PC-9 (cell line): ENCODE results near the gene MRPS9. TPM values are rescaled to one million over a fixed set of nuclear protein-coding genes. Genes with fewer than 3 reads are reported as not detected.

ENCODE experiments used
- BruUV-seq: library from RNA; stranded (reverse); fragments of 400-500 nt; replicated peaks from 2 replicates; lab custom pipeline; 2021; lab: Mats Ljungman, UMichigan
- CTCF ChIA-PET: fragments of 300-600 bp; sonication (Branson Sonifier 250); formaldehyde crosslinking; loops from one replicate; lab custom pipeline; 2022; ENCODE audit warnings: antibody characterized with exemption; lab: Charles Lee
- POLR2A ChIA-PET: fragments of 300-600 bp; sonication (Branson Sonifier 250); formaldehyde crosslinking; loops from one replicate; lab custom pipeline; 2022; ENCODE audit warnings: antibody characterized with exemption; ENCODE audit not compliant: unreplicated experiment; lab: Charles Lee
- DNase-seq, 2 experiments: peaks; one replicate each; pipeline versions ENCODE4 v3.0.0 to v3.0.0-alpha.2; 2015 to 2022; ENCODE audit warnings: mixed read lengths in 1 of 2
- H2AFZ ChIP-seq: fragments of 200-600 bp; sonication (generic); 2 replicates; pipeline ENCODE4 v1.8.1; 2017; ENCODE audit warnings: antibody characterized with exemption
- H3F3A ChIP-seq: fragments of 200-600 bp; sonication (generic); 2 replicates; pipeline ENCODE4 v1.8.1; 2017; ENCODE audit warnings: antibody characterized with exemption, mild to moderate bottlenecking, low read depth; ENCODE audit not compliant: insufficient read depth
- H3K27ac ChIP-seq: fragments of 200-600 bp; sonication (generic); 2 replicates; pipeline ENCODE4 v1.6.1; 2016; ENCODE audit warnings: mixed run types
- H3K27me3 ChIP-seq: fragments of 200-600 bp; sonication (generic); 2 replicates; pipeline ENCODE4 v1.6.1; 2016; ENCODE audit warnings: low read depth, mixed run types; ENCODE audit not compliant: insufficient read depth
- H3K36me3 ChIP-seq: fragments of 200-600 bp; sonication (generic); 2 replicates; pipeline ENCODE4 v1.6.1; 2016; ENCODE audit warnings: low read depth, mixed run types
- H3K4me1 ChIP-seq: fragments of 200-600 bp; sonication (generic); replicated peaks from 2 replicates; pipeline ENCODE4 v1.6.1; 2016; ENCODE audit warnings: mixed run types; ENCODE audit not compliant: insufficient read depth
- H3K4me2 ChIP-seq: fragments of 200-600 bp; sonication (generic); 2 replicates; pipeline ENCODE4 v1.6.1; 2017; ENCODE audit warnings: mixed run types
- H3K4me3 ChIP-seq: fragments of 200-600 bp; sonication (generic); 2 replicates; pipeline ENCODE4 v1.6.1; 2016; ENCODE audit warnings: mixed run types
- H3K79me2 ChIP-seq: fragments of 200-600 bp; sonication (generic); 2 replicates; pipeline ENCODE4 v1.6.1; 2017; ENCODE audit warnings: low read depth, mixed run types
- H3K9me2 ChIP-seq: fragments of 200-600 bp; sonication (generic); 2 replicates; pipeline ENCODE4 v1.8.1; 2017; ENCODE audit warnings: mild to moderate bottlenecking; ENCODE audit not compliant: insufficient read depth
- H3K9me3 ChIP-seq: fragments of 200-600 bp; sonication (generic); 2 replicates; pipeline ENCODE4 v1.8.1; 2016; ENCODE audit warnings: low read depth; ENCODE audit not compliant: insufficient read depth
- H4K20me1 ChIP-seq: fragments of 200-600 bp; sonication (generic); 2 replicates; pipeline ENCODE4 v1.8.1; 2017; ENCODE audit not compliant: insufficient read depth
- EZH2 ChIP-seq: fragments of 200-600 bp; sonication (generic); IDR thresholded peaks from 2 replicates; pipeline ENCODE4 v1.8.0; 2017; ENCODE audit warnings: antibody characterized with exemption, low read depth
- intact Hi-C: fragments of 100-400 bp; cut with micrococcal nuclease; formaldehyde crosslinking; loops from one replicate; pipeline ENCODE4 v1.10.0; 2022; ENCODE audit not compliant: unreplicated experiment
- total RNA-seq: library from RNA; stranded (reverse); gene quantifications from 2 replicates; pipeline ENCODE4 v1.2.3, GENCODE V29; 2021
- TF ChIP-seq, protein P1 (sequence below): fragments of 200-600 bp; sonication (generic); conservative IDR thresholded peaks from 2 replicates; pipeline ENCODE4 v1.6.1; 2017; ENCODE audit warnings: mixed run types, antibody characterized with exemption, mild to moderate bottlenecking, moderate library complexity

Gene MRPS9
- total RNA-seq, 1 experiment from 2014 or later, result 27.0 TPM

DNA sequence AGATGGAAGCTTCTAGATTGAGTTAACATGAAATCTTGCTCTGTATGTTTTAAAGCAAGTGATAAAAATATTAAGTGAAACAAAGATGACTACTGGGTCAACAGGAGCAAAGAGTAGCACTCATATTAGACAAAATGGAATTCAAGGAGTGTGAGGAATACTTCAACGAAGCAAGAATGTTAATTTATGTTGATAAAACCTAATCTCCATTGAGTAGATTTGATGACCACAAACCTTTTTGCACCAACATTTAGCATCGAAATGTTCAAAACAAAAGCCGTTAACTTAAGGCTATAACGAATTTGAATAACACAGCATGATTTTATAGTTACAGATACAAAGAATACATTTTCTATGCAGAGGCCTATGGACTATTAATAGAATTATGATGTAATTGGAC, 35.7 kb downstream of the MRPS9 start:
- DNase-seq, result no peak
- no peak overlapping the region for H3K4me2 ChIP-seq
- CTCF ChIA-PET, result no interaction called here
- H3K4me3 ChIP-seq, result no peak overlapping the region
- TF ChIP-seq EZH2, result no peak
- TF ChIP-seq, protein P1, sequence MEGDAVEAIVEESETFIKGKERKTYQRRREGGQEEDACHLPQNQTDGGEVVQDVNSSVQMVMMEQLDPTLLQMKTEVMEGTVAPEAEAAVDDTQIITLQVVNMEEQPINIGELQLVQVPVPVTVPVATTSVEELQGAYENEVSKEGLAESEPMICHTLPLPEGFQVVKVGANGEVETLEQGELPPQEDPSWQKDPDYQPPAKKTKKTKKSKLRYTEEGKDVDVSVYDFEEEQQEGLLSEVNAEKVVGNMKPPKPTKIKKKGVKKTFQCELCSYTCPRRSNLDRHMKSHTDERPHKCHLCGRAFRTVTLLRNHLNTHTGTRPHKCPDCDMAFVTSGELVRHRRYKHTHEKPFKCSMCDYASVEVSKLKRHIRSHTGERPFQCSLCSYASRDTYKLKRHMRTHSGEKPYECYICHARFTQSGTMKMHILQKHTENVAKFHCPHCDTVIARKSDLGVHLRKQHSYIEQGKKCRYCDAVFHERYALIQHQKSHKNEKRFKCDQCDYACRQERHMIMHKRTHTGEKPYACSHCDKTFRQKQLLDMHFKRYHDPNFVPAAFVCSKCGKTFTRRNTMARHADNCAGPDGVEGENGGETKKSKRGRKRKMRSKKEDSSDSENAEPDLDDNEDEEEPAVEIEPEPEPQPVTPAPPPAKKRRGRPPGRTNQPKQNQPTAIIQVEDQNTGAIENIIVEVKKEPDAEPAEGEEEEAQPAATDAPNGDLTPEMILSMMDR, result no peak
- H3K36me3 ChIP-seq, result no peaks in the 10 kb centered on the region
- H3K27ac ChIP-seq, result no peak overlapping the region
- no peaks in the 10 kb centered on the region; the same call in 1 of the 2 replicates for H3K79me2 ChIP-seq
- H2AFZ ChIP-seq, result no peak overlapping the region
- no peaks in the 10 kb centered on the region for H3K27me3 ChIP-seq
- no TSS peak for BruUV-seq
- H3K9me3 ChIP-seq, result no peaks in the 10 kb centered on the region
- POLR2A ChIA-PET, result no interaction called here
- no peaks in the 10 kb centered on the region for H3K4me1 ChIP-seq
- no peaks in the 10 kb centered on the region for H3F3A ChIP-seq
- intact Hi-C loops, result no loop called here
- no peaks in the 10 kb centered on the region for H3K9me2 ChIP-seq
- H4K20me1 ChIP-seq, result peaks cover 5% of the 10 kb centered on the region; the same call in 1 of the 2 replicates

DNA sequence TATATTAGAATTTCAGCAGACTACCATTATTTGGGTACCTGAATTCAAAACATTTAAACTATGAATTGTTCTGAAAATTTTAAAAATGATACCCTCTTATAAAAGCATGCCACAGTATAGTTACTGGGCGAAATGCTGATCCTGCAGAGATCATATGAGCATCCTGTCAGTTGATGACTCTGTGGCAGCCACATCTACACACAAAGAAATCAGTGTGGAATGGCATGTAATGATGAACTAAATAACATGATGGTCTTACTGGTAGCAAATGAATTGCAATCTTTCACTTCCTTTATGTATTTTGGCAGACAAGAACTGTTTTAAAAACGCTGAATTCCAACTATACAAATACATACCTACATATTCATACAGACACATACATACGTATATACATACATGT, 38.3 kb downstream of the MRPS9 start:
- no peak overlapping the region for H2AFZ ChIP-seq
- no peaks in the 10 kb centered on the region for H3F3A ChIP-seq
- DNase-seq, result no peak
- H3K4me1 ChIP-seq, result no peaks in the 10 kb centered on the region
- no TSS peak for BruUV-seq
- intact Hi-C loops, result no loop called here
- H3K27ac ChIP-seq, result no peak overlapping the region
- H3K4me3 ChIP-seq, result no peak overlapping the region
- H3K9me2 ChIP-seq, result no peaks in the 10 kb centered on the region
- TF ChIP-seq EZH2, result no peak
- TF ChIP-seq, protein P1, result no peak
- H3K79me2 ChIP-seq, result no peaks in the 10 kb centered on the region
- no peaks in the 10 kb centered on the region for H3K36me3 ChIP-seq
- no peaks in the 10 kb centered on the region for H3K27me3 ChIP-seq
- no peaks in the 10 kb centered on the region for H3K9me3 ChIP-seq
- H3K4me2 ChIP-seq, result no peak overlapping the region
- POLR2A ChIA-PET, result no interaction called here
- H4K20me1 ChIP-seq, result peaks cover 5% of the 10 kb centered on the region; the same call in 1 of the 2 replicates
- CTCF ChIA-PET, result no interaction called here

DNA sequence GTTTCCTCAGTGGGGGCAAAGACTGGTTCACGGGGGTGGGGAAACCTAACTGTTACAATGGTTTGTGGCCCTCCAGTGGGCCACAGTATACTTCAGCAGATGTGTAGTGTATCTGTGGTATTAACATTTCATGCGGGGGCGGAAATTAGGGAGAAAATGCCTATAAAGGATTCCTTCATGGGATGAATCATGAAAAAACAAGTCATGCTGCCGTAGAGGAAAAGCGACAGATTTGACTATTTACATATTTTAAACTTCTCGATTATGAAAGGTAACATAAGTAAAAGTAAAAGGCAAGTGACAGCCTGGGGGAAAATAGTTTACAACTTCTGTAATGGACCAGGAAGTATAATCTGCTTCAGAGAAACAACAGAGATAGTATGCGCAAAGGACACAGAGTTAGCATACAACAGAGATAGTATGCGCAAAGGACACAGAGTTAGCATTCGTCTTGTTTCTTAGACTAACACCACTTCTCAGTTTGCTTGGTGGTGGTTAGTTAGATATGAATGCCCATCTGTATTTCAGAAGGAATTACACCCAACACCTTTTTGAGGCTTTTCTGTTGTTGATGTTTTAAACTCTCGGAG, 41.1 kb downstream of the MRPS9 start:
- Histone ChIP-seq H3K79me2 (no peaks in the 10 kb centered on the region), H3K27ac (no peak overlapping the region), H3K9me2 (no peaks in the 10 kb centered on the region), H3K9me3 (no peaks in the 10 kb centered on the region), H3K4me3 (no peak overlapping the region), H3F3A (no peaks in the 10 kb centered on the region), H2AFZ (no peak overlapping the region), H3K4me1 (no peaks in the 10 kb centered on the region), H3K27me3 (no peaks in the 10 kb centered on the region), H4K20me1 (no peaks in the 10 kb centered on the region), H3K36me3 (no peaks in the 10 kb centered on the region), H3K4me2 (no peak overlapping the region)
- intact Hi-C loops, result no loop called here
- DNase-seq, result no peak
- ChIA-PET CTCF (no interaction called here), POLR2A (no interaction called here)
- TF ChIP-seq, protein P1, result no peak
- TF ChIP-seq EZH2, result no peak
- no TSS peak for BruUV-seq
